HCT116 (cell line): ENCODE results near the gene KATNIP. TPM values are rescaled to one million over a fixed set of nuclear protein-coding genes. Genes with fewer than 3 reads are reported as not detected.

Experiments used
- ATAC-seq: fragments of 200-7000 bp; cut with Tn5 transposase; 2 replicates; pipeline ENCODE4 v1.9.1; 2020; ENCODE audit warnings: mild to moderate bottlenecking, moderate library complexity
- BruUV-seq: library from RNA; stranded (reverse); fragments of 400-500 nt; replicated peaks from 2 replicates; lab custom pipeline; 2021; lab: Mats Ljungman, UMichigan
- CTCF ChIA-PET: fragments of 300-600 bp; sonication (Branson Sonifier 250); formaldehyde crosslinking; loops from one replicate; lab custom pipeline; 2021; ENCODE audit warnings: antibody characterized with exemption; lab: Charles Lee
- POLR2A ChIA-PET: fragments of 300-600, 350-600 bp; sonication (Branson Sonifier 250); formaldehyde crosslinking; loops from one replicate; lab custom pipeline; 2021; ENCODE audit warnings: antibody characterized with exemption; lab: Charles Lee
- RAD21 ChIA-PET, 2 experiments: fragments of 300-600 bp; sonication (Branson Sonifier 250); formaldehyde crosslinking; loops; one replicate each; lab custom pipeline; 2023; ENCODE audit warnings: low total read pairs in 2 of 2; ENCODE audit not compliant: uncharacterized antibody in 2 of 2, unreplicated experiment in 2 of 2, low non-redundant PET in 1 of 2; lab: Charles Lee
- DNase-seq: peaks from one replicate; pipeline ENCODE4 v3.0.0-alpha.2; 2010; ENCODE audit warnings: low read depth, low spot score
- H2AFZ ChIP-seq: fragments of 200-600 bp; shearing (Covaris generic), sonication (generic); 2 replicates; pipeline ENCODE4 v1.6.1; 2017; ENCODE audit warnings: low read depth, mixed run types, mixed read lengths, antibody characterized with exemption, low read length; ENCODE audit not compliant: poor library complexity, severe bottlenecking
- H3K27ac ChIP-seq: 2 replicates; pipeline ENCODE4 v1.5.1; 2012; ENCODE audit warnings: low read depth, low read length
- H3K27me3 ChIP-seq: fragments of 200-600 bp; sonication (generic); 2 replicates; pipeline ENCODE4 v1.6.1; 2016; ENCODE audit warnings: mixed run types, low read length, mixed read lengths; ENCODE audit not compliant: insufficient read depth
- H3K36me3 ChIP-seq, 2 experiments: fragments of 200-500 bp in 1 of 2; fragments of 200-600 bp in 1 of 2; sonication (Bioruptor generic) in 1 of 2; sonication (generic) in 1 of 2; 2 replicates each; pipeline versions ENCODE4 v1.5.1 to v1.6.1; 2014 to 2016; ENCODE audit warnings: low read length in 2 of 2, inconsistent platforms in 1 of 2, mixed read lengths in 1 of 2, mixed run types in 1 of 2; ENCODE audit not compliant: insufficient read depth in 2 of 2, control insufficient read depth in 1 of 2
- H3K4me1 ChIP-seq, 2 experiments: fragments of 200-600 bp in 1 of 2; sonication (generic) in 1 of 2; 2 replicates each; pipeline versions ENCODE4 v1.5.1 to v1.6.1; 2012 to 2017; ENCODE audit warnings: low read length in 2 of 2, inconsistent platforms in 1 of 2, mild to moderate bottlenecking in 1 of 2, mixed read lengths in 1 of 2, mixed run types in 1 of 2, moderate library complexity in 1 of 2; ENCODE audit not compliant: insufficient read depth in 2 of 2, control insufficient read depth in 1 of 2
- H3K4me2 ChIP-seq: fragments of 200-600 bp; sonication (generic); 2 replicates; pipeline ENCODE4 v1.6.1; 2017; ENCODE audit warnings: mixed run types, low read length, mixed read lengths
- H3K4me3 ChIP-seq, 2 experiments: fragments of 200-600 bp in 1 of 2; sonication (generic) in 1 of 2; replicated peaks in 1 of 2; 2 replicates each; pipeline ENCODE4 v1.5.1; 2011 to 2016; ENCODE audit warnings: low read length in 2 of 2, control low read depth in 1 of 2, low read depth in 1 of 2, mild to moderate bottlenecking in 1 of 2, mixed read lengths in 1 of 2, mixed run types in 1 of 2
- H3K79me2 ChIP-seq: fragments of 200-600 bp; sonication (generic); 2 replicates; pipeline ENCODE4 v1.6.1; 2017; ENCODE audit warnings: mild to moderate bottlenecking, mixed run types, low read length, moderate library complexity, mixed read lengths; ENCODE audit not compliant: insufficient read depth
- H3K9ac ChIP-seq: fragments of 200-600 bp; sonication (generic); 2 replicates; pipeline ENCODE4 v1.6.1; 2016; ENCODE audit warnings: low read length, mixed read lengths
- H3K9me2 ChIP-seq: fragments of 200-600 bp; sonication (generic), shearing (Covaris generic); 2 replicates; pipeline ENCODE4 v1.6.1; 2017; ENCODE audit warnings: mixed run types, mild to moderate bottlenecking, moderate library complexity; ENCODE audit not compliant: insufficient read depth
- H3K9me3 ChIP-seq, 2 experiments: fragments of 200-500 bp in 1 of 2; fragments of 200-600 bp in 1 of 2; sonication (Bioruptor generic) in 1 of 2; sonication (generic) in 1 of 2; 2 replicates each; pipeline ENCODE4 v1.6.1; 2014 to 2017; ENCODE audit warnings: low read length in 2 of 2, mixed read lengths in 2 of 2, inconsistent platforms in 1 of 2, low read depth in 1 of 2, mild to moderate bottlenecking in 1 of 2, mixed run types in 1 of 2, moderate library complexity in 1 of 2; ENCODE audit not compliant: control insufficient read depth in 1 of 2, insufficient read depth in 1 of 2
- H4K20me1 ChIP-seq: fragments of 200-600 bp; sonication (generic), shearing (Covaris generic); 2 replicates; pipeline ENCODE4 v1.6.1; 2017; ENCODE audit warnings: mixed run types, mild to moderate bottlenecking, moderate library complexity; ENCODE audit not compliant: insufficient read depth
- CBX3 ChIP-seq: IDR thresholded peaks from 2 replicates; pipeline ENCODE4 v1.6.1; 2012; ENCODE audit warnings: low read depth
- CTCF ChIP-seq, 3 experiments: fragments of 200-600 bp in 1 of 3; sonication (generic) in 1 of 3; IDR thresholded peaks in 2 of 3; conservative IDR thresholded peaks in 1 of 3; 2 replicates each; pipeline ENCODE4 v1.5.1; 2012 to 2017; ENCODE audit warnings: low read depth in 2 of 3, low read length in 2 of 3, antibody characterized with exemption in 1 of 3, borderline replicate concordance in 1 of 3, control low read depth in 1 of 3, mild to moderate bottlenecking in 1 of 3, mixed read lengths in 1 of 3, mixed run types in 1 of 3, moderate library complexity in 1 of 3; ENCODE audit not compliant: insufficient read depth in 1 of 3
- EGR1 ChIP-seq: IDR thresholded peaks from 2 replicates; pipeline ENCODE4 v1.6.1; 2012; ENCODE audit warnings: low read depth
- EZH2 ChIP-seq: fragments of 200-600 bp; sonication (generic); IDR thresholded peaks from 2 replicates; pipeline ENCODE4 v1.6.1; 2017; ENCODE audit warnings: antibody characterized with exemption, mixed run types
- EZH2phosphoT487 ChIP-seq: fragments of 200-600 bp; IDR thresholded peaks from 2 replicates; pipeline ENCODE4 v1.6.1; 2018; ENCODE audit warnings: antibody characterized with exemption, borderline replicate concordance
- FOSL1 ChIP-seq: IDR thresholded peaks from 2 replicates; pipeline ENCODE4 v1.6.1; 2012; ENCODE audit warnings: low read depth
- JUND ChIP-seq: IDR thresholded peaks from 2 replicates; pipeline ENCODE4 v1.6.1; 2012
- MAX ChIP-seq: IDR thresholded peaks from 2 replicates; pipeline ENCODE4 v1.6.1; 2012
- POLR2A ChIP-seq: IDR thresholded peaks from 2 replicates; pipeline ENCODE4 v1.7.0; 2011; ENCODE audit warnings: borderline replicate concordance; ENCODE audit not compliant: insufficient read depth, insufficient read length; ENCODE audit errors: extremely low read depth
- POLR2AphosphoS5 ChIP-seq: IDR thresholded peaks from 2 replicates; pipeline ENCODE4 v1.6.1; 2011; ENCODE audit warnings: mild to moderate bottlenecking, low read depth, low read length, moderate library complexity
- RAD21 ChIP-seq: IDR thresholded peaks from 2 replicates; pipeline ENCODE4 v1.6.1; 2012; ENCODE audit warnings: low read depth, mild to moderate bottlenecking
- SIN3A ChIP-seq: IDR thresholded peaks from 2 replicates; pipeline ENCODE4 v1.6.1; 2012; ENCODE audit warnings: low read depth
- SRF ChIP-seq: IDR thresholded peaks from 2 replicates; pipeline ENCODE4 v1.6.1; 2012; ENCODE audit warnings: low read depth
- ZFX ChIP-seq: fragments of 450-650 bp; IDR thresholded peaks from 2 replicates; pipeline ENCODE4 v1.6.1; 2017
- ZNF274 ChIP-seq: fragments of 200-500 bp; sonication (Bioruptor generic); IDR thresholded peaks from 2 replicates; pipeline ENCODE4 v1.6.1; 2014; ENCODE audit warnings: mild to moderate bottlenecking, low read depth, low read length, inconsistent platforms
- intact Hi-C: fragments of 100-400 bp; cut with micrococcal nuclease; formaldehyde crosslinking; loops from 2 replicates; pipeline ENCODE4 v1.10.0; 2022
- total RNA-seq: library from RNA; stranded (reverse); gene quantifications from one replicate; pipeline ENCODE4 v1.2.1, GENCODE V29; 2021; ENCODE audit not compliant: unreplicated experiment

KATNIP gene
- total RNA-seq, 1 experiment from 2014 or later: 23.8 TPM

DNA sequence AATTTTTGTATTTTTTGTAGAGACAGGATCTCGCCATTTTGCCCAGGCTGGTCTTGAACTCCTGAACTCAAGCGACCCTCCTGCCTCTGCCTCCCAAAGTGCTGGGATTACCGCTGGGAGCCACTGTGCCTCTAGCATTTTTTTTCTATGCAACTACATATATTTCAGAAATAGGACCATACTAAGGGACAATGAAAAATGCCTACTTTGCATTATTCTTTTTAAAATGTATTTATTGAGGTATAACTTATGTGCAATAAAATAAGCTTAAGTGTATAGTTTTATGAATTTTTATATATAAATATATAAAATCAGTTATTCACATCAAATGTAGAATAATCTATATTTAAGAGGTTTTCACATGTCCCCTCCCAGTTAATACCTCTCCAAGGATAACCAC lies 38.1 kb downstream of the KATNIP start:
- Histone ChIP-seq H3K4me1 (no peaks in the 10 kb centered on the region), H3K36me3 (no peaks in the 10 kb centered on the region), H4K20me1 (no peaks in the 10 kb centered on the region), H3K27ac (no peak overlapping the region), H3K4me2 (no peak overlapping the region), H3K27me3 (no peaks in the 10 kb centered on the region)
- POLR2A ChIA-PET: no interaction called here
- no peak for DNase-seq
- BruUV-seq: no TSS peak
- no peak for ATAC-seq
- TF ChIP-seq MAX (no peak), ZFX (no peak), SRF (no peak), CBX3 (no peak), FOSL1 (no peak), RAD21 (no peak), CTCF (IDR thresholded peaks at IDR 0.05 in 2 of 3, conservative IDR thresholded peaks at IDR 0.05 in 1 of 3; ENCODE audit: borderline replicate concordance in 1 of 3, insufficient read depth in 1 of 3, low read depth in 2 of 3, low read length in 2 of 3) (no peak), EZH2 (no peak)
- TF ChIP-seq, all 23 proteins: peak for 0
- intact Hi-C loops: no loop called here
- Histone ChIP-seq H2AFZ (no peak overlapping the region), H3K9me3 (no peaks in the 10 kb centered on the region), H3K4me3 (no peak overlapping the region), H3K9ac (no peak overlapping the region), H3K79me2 (no peaks in the 10 kb centered on the region), H3K9me2 (no peaks in the 10 kb centered on the region)
- ChIA-PET CTCF (interaction anchor here (1.2 to 1.3 kb wide), 2 partner anchors 9 to 280 kb away, joined by 3 to 4 read pairs; no protein-coding TSS in a partner anchor), RAD21 (no interaction called here)

- intact Hi-C loops: no loop called here
- no peak overlapping the region for H3K27ac ChIP-seq
- no peaks in the 10 kb centered on the region for H3K9me3 ChIP-seq
- no peaks in the 10 kb centered on the region for H4K20me1 ChIP-seq
- H3K4me2 ChIP-seq: no peak overlapping the region
- H3K4me1 ChIP-seq: no peaks in the 10 kb centered on the region
- no peaks in the 10 kb centered on the region for H3K79me2 ChIP-seq
- ChIA-PET POLR2A (no interaction called here), RAD21 (no interaction called here), CTCF (interaction anchor here (0.6 kb wide), 1 partner anchor 83 kb away, joined by 5 read pairs; no protein-coding TSS in a partner anchor)
- no peak for DNase-seq
- H2AFZ ChIP-seq: no peak overlapping the region
- no peak overlapping the region for H3K9ac ChIP-seq
- no peak overlapping the region for H3K4me3 ChIP-seq
- no peaks in the 10 kb centered on the region for H3K9me2 ChIP-seq
- no peak for ATAC-seq
- TF ChIP-seq JUND (no peak), FOSL1 (no peak), ZNF274 (no peak), EGR1 (no peak), POLR2AphosphoS5 (no peak), EZH2 (no peak), MAX (no peak), SIN3A (no peak), POLR2A (no peak), EZH2phosphoT487 (no peak)
- H3K27me3 ChIP-seq: no peaks in the 10 kb centered on the region
- H3K36me3 ChIP-seq: no peaks in the 10 kb centered on the region
- BruUV-seq: no TSS peak
Observed at GRCh38 chr16:27591837-27592236, 41.9 kb downstream of the KATNIP start.
